Stimulated activated naive CD8-positive, alpha-beta T cell treated with anti-CD3 and anti-CD28 coated beads, Interleukin-15, Interleukin-2, amounts not matched to agents 100 ng/mL and 50 ng/mL, for 24 hours (primary cell): ENCODE results near the gene AFAP1L2.
"Not testable (repeated sequence)": the region's sequence is repeated elsewhere in the genome, so short reads cannot be mapped to it uniquely, and the experiment has no call there.

ENCODE experiments used
- H3K27ac Mint-ChIP-seq: one replicate; pipeline ENCODE4 v1.8.0; 2021; ENCODE audit warnings: mild to moderate bottlenecking, mixed read lengths
- H3K27me3 Mint-ChIP-seq: one replicate; pipeline ENCODE4 v1.8.0; 2021; ENCODE audit warnings: mixed read lengths
- H3K36me3 Mint-ChIP-seq: one replicate; pipeline ENCODE4 v1.8.0; 2021; ENCODE audit warnings: low read depth, mixed read lengths
- H3K4me1 Mint-ChIP-seq: one replicate; pipeline ENCODE4 v1.8.0; 2021; ENCODE audit warnings: low read depth, mixed read lengths
- H3K4me3 Mint-ChIP-seq: one replicate; pipeline ENCODE4 v1.8.0; 2021; ENCODE audit warnings: mild to moderate bottlenecking, mixed read lengths
- H3K9me3 Mint-ChIP-seq: one replicate; pipeline ENCODE4 v1.8.0; 2021; ENCODE audit warnings: mixed read lengths

Gene AFAP1L2

DNA sequence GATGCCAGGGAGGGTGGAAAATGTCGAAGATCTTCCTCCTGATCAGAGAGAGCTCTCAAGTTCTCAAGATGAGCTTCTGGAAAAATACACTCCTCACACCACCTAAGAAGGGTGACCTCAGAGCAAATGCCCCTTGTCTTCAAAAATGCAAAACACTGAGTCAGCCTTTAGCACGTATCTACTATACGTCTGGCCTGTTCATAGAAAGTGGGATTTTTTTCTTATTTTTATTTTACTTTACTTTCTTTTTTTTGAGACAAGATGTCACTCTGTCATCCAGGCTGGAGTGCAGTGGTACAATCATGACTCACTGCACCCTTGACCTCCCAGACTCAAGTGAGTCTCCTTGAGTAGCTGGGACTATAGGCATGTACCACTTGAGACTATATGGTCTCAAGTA lies 57.1 kb downstream of the AFAP1L2 start:
- H3K9me3 Mint-ChIP-seq: no peaks in the 10 kb centered on the region

GRCh38 chr10:114346176-114347031 lies 57.9 kb downstream of the AFAP1L2 start:
- Mint-ChIP-seq H3K4me3 (no peak overlapping the region), H3K27ac (peak overlapping the region; percentile 37), H3K36me3 (no peaks in the 10 kb centered on the region), H3K4me1 (peaks cover 9% of the 10 kb centered on the region), H3K9me3 (no peaks in the 10 kb centered on the region), H3K27me3 (no peaks in the 10 kb centered on the region)

More for the DNA sequence above, 57.1 kb downstream of the AFAP1L2 start:
- H3K4me3 Mint-ChIP-seq: no peak overlapping the region
- peaks cover 9% of the 10 kb centered on the region for H3K4me1 Mint-ChIP-seq
- no peaks in the 10 kb centered on the region for H3K27me3 Mint-ChIP-seq
- no peaks in the 10 kb centered on the region for H3K36me3 Mint-ChIP-seq
- H3K27ac Mint-ChIP-seq: peak overlapping the region; percentile 37

DNA sequence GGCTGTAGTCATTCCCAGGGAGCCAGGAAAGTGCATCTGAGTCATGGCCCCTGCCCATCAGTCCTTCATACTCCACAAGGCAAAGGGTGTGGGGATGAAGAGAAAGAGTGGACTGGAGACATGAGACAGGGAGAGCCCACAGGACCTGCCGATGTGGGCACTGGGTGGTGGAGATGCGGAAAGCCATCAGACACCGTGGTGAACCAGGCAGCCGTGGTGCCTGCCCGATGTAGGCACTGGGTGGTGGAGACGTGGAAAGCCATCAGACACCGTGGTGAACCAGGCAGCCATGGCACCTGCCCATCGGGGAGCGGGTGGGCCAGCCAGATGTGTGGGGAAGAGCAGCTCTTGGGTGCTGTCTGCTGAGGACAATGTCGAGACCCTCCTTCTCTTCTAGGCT lies 58.6 kb downstream of the AFAP1L2 start:
- Mint-ChIP-seq H3K4me3 (no peak overlapping the region), H3K4me1 (peaks cover 9% of the 10 kb centered on the region), H3K36me3 (no peaks in the 10 kb centered on the region), H3K27ac (no peak overlapping the region), H3K27me3 (no peaks in the 10 kb centered on the region), H3K9me3 (no peaks in the 10 kb centered on the region)

DNA sequence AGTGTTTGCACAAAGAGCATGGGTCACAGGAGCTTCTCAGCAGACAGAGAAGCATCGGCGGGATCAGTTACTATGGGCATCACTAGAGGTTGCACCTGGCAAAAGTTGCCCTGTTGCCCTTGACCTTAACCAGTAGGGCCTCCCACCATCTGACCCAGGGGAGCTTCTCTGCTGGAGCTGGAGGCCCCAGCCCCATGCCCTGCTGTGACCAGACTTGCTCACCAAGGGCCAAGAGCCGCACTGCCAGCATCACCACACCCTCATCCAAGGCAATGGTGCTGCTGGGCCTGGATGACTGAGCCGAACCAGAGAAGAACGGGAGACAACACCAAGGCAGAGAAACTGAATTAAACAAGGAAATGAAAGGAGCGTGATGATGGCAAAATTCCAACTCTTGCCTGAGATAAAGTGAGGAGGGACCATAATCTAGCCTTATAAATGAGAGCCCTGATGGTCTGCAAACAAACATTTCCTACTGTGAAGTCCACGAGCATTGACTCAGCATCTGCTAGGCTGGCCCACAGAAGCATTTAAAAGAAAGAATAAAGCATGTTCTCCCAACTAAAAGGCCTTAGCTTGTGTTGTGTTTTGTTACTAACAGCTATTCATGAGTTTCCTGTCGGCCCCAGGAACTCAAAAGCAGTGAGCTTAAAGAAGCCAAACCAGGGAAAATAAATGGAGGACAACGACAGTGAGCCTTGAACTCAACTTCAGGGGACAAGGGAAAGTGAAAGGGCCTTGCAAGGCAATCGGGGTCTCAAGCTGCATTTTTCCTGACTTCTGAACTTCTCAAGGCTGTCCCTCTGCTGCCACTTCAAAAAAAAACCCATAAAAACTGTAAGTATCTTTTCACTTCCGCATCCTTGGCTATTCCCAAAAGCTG lies 60.4 kb downstream of the AFAP1L2 start:
- H3K9me3 Mint-ChIP-seq: no peaks in the 10 kb centered on the region
- no peaks in the 10 kb centered on the region for H3K36me3 Mint-ChIP-seq
- no peak overlapping the region for H3K4me3 Mint-ChIP-seq
- peaks cover 9% of the 10 kb centered on the region for H3K4me1 Mint-ChIP-seq
- peak overlapping the region; percentile 24 for H3K27ac Mint-ChIP-seq
- H3K27me3 Mint-ChIP-seq: no peaks in the 10 kb centered on the region

DNA sequence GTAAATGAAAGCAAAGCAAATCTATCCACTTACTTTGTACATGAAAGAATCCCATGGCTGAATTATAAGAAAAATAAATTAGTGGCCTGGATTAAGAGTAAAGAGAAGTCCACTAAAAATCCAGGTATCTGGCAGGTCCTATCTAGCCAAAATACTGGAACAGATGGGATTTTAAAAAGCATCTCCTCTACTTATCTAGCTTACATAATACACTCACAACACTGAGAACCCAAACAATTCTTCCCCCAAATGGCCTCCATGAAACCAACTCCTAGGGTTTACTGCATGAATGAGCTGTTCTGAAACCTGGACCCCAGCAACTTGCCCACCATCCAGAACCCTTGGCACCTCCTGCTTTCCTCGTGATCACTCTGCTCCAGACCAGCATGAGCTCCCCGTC lies 61.3 kb downstream of the AFAP1L2 start:
- no peaks in the 10 kb centered on the region for H3K27me3 Mint-ChIP-seq
- H3K9me3 Mint-ChIP-seq: no peaks in the 10 kb centered on the region
- H3K36me3 Mint-ChIP-seq: no peaks in the 10 kb centered on the region
- H3K4me3 Mint-ChIP-seq: no peak overlapping the region
- peaks cover 11% of the 10 kb centered on the region for H3K4me1 Mint-ChIP-seq
- no peak overlapping the region for H3K27ac Mint-ChIP-seq

DNA sequence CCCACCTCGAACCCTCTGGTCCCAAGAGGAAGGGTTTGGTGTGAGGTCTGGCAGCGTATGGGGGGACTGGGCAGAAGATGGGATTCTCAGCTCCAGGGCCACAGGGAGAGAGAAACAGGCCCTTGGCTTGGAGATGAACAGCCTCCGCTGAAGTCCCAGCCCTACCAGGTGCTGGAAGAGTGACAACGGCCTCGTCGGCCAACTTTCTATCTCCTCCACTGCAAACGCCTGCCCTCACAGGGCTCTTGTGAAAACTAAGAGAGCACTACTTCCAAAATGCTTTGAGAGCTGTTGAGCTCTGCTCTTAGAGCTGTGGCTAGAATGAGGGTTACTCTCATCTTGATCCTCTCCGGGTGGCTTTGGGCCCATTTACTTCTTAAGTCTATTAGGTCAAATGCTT lies 63.5 kb downstream of the AFAP1L2 start:
- peaks cover 21% of the 10 kb centered on the region for H3K4me1 Mint-ChIP-seq
- H3K4me3 Mint-ChIP-seq: no peak overlapping the region
- peaks cover 3% of the 10 kb centered on the region for H3K27me3 Mint-ChIP-seq
- H3K36me3 Mint-ChIP-seq: no peaks in the 10 kb centered on the region
- H3K9me3 Mint-ChIP-seq: no peaks in the 10 kb centered on the region
- H3K27ac Mint-ChIP-seq: no peak overlapping the region

- H3K27ac Mint-ChIP-seq: peak overlapping the region; percentile 65
- peaks cover 34% of the 10 kb centered on the region for H3K4me1 Mint-ChIP-seq
- no peaks in the 10 kb centered on the region for H3K9me3 Mint-ChIP-seq
- peaks cover 7% of the 10 kb centered on the region for H3K27me3 Mint-ChIP-seq
- no peak overlapping the region for H3K4me3 Mint-ChIP-seq
- H3K36me3 Mint-ChIP-seq: no peaks in the 10 kb centered on the region
Observed at GRCh38 chr10:114337510-114338462, 66.5 kb downstream of the AFAP1L2 start.

DNA sequence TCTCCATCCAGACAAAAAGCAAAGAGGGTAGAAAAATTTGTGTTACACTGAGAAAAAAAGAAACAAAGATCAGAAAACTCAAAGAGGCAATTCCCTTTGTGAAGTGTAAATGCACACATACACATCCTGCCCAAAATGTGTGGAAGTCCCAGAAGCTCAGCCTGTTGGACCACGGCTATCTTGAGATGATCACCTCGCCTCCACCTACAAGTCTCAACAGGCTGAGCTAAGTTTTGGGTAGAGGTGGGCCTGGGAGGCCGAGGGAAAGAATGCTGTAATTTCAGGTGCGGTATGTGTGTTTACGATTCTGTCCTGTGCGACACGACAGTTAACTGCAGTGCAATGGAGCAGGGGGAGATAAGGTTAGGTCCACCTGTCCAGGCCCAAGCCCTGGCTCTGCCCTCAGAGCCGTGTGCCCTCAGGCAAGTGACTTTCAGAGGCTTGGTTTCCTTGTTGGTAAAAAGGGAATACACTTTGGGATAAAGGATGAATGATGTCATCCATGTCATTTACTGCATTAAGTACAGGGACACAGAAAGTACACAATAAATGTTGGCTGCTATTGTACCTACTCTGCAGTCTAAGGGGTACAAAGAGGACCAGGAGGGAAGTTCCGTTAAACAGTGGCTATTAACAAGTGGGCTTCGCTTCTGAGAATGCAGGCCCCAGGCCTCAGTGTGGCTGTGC lies 67.3 kb downstream of the AFAP1L2 start:
- H3K4me3 Mint-ChIP-seq: no peak overlapping the region
- H3K27me3 Mint-ChIP-seq: peaks cover 7% of the 10 kb centered on the region
- no peaks in the 10 kb centered on the region for H3K9me3 Mint-ChIP-seq
- H3K4me1 Mint-ChIP-seq: peaks cover 34% of the 10 kb centered on the region
- H3K27ac Mint-ChIP-seq: peak overlapping the region; percentile 65
- H3K36me3 Mint-ChIP-seq: no peaks in the 10 kb centered on the region

DNA sequence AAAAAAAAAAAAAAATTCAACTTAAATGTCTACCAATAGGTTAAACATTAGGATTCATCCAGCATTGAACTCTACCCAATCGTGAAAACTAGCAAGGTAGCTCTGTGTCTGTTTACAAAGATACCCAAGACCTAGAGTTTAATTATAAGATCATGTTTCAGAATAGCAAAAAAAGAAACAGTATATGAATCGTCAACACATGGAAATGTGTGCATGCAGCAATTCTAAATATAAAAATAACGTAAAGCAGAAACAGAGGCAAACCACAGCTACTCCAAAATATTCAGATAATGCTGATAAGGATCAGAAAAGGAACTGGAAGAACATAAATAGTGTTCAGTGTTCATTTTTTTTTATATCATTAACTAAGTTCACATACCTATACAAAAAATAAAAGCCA lies 68.7 kb downstream of the AFAP1L2 start:
- Mint-ChIP-seq H3K9me3 (no peaks in the 10 kb centered on the region), H3K4me3 (no peak overlapping the region), H3K27me3 (peaks cover 7% of the 10 kb centered on the region), H3K27ac (no peak overlapping the region), H3K36me3 (no peaks in the 10 kb centered on the region), H3K4me1 (peaks cover 34% of the 10 kb centered on the region)

DNA sequence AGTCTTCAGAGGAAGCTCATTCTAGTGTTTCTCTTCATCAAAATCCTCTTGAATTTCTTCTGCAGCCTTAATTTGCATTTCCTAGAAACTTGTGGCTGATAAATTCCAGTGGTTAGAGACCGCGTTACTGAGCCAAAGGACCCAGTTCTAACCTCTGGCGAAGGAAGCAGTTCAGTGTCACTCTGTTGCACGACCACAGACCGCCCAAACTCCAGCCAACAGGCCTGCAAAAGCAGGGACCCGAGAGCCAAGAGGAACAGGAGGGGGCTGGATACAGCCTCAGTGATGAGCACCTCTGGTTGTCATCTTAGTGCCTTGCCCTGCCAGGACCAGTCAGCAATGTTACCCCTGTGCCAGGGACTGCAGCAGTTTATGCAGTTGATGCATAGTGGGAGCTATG lies 70.0 kb downstream of the AFAP1L2 start:
- no peak overlapping the region for H3K27ac Mint-ChIP-seq
- peaks cover 34% of the 10 kb centered on the region for H3K4me1 Mint-ChIP-seq
- no peak overlapping the region for H3K4me3 Mint-ChIP-seq
- H3K27me3 Mint-ChIP-seq: peaks cover 7% of the 10 kb centered on the region
- no peaks in the 10 kb centered on the region for H3K36me3 Mint-ChIP-seq
- H3K9me3 Mint-ChIP-seq: no peaks in the 10 kb centered on the region

- not testable (repeated sequence) for H3K9me3 Mint-ChIP-seq, H3K27ac Mint-ChIP-seq, H3K36me3 Mint-ChIP-seq, H3K27me3 Mint-ChIP-seq, H3K4me3 Mint-ChIP-seq
- peaks cover 34% of the 10 kb centered on the region for H3K4me1 Mint-ChIP-seq
Observed at GRCh38 chr10:114333441-114333840, 70.9 kb downstream of the AFAP1L2 start.

DNA sequence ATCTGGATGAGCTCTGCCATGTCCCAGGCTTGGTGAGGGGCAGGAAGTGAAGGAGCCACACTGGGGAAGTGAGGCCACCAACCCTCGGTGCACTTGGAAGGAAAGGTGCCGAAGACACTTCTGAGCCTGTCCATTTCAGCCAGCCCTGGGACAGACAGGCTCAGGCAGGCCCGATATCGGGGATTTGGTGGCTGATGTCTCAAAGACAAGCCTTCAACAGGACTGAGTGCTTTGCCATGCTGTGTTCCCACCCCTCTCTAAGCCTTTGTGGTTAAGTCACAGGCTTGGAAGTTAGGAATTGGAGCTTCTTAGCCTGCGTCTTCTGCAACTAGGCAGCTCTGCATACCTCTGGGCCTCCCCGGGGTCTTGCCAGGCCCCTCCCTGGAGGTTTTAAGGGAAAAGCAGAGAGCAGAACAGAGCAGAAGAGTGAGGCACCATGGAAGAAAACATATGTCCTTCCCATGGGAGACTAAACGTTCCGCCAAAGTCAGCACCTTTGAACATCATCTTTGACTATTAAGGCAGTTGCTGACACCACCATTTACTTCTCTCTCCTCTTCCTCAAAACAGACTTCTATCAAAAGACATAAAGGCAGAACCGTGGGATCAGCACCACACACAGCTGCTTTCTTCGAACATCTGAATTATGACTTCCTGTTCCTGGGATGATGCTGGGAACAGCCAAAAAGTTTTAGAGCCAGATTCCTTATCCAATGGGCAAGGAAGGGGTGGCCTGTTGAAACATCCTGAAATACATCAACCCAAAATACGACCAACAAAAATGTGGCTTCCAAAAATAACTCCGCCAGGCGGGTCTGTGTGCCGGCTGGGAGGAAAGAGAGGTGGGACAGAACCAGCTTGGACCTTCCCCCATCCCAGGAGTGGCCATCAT lies 71.8 kb downstream of the AFAP1L2 start:
- Mint-ChIP-seq H3K4me3 (no peak overlapping the region), H3K27me3 (peaks cover 7% of the 10 kb centered on the region), H3K36me3 (no peaks in the 10 kb centered on the region), H3K4me1 (peaks cover 27% of the 10 kb centered on the region), H3K27ac (no peak overlapping the region), H3K9me3 (no peaks in the 10 kb centered on the region)

- peaks cover 3% of the 10 kb centered on the region for H3K27me3 Mint-ChIP-seq
- no peaks in the 10 kb centered on the region for H3K9me3 Mint-ChIP-seq
- peaks cover 11% of the 10 kb centered on the region for H3K4me1 Mint-ChIP-seq
- H3K4me3 Mint-ChIP-seq: no peak overlapping the region
- H3K36me3 Mint-ChIP-seq: no peaks in the 10 kb centered on the region
- H3K27ac Mint-ChIP-seq: no peak overlapping the region
Observed at GRCh38 chr10:114329634-114330365, 74.5 kb downstream of the AFAP1L2 start.
